GM13977 (cell line): ENCODE measurements around the gene WDR7.

ENCODE experiments used
- DNase-seq: peaks from one replicate; pipeline ENCODE4 v3.0.0; 2012; ENCODE audit warnings: low spot score
- CTCF ChIP-seq: IDR thresholded peaks from 2 replicates; pipeline ENCODE4 v1.5.1; 2012; ENCODE audit warnings: mild to moderate bottlenecking, control low read depth; ENCODE audit not compliant: insufficient read depth; ENCODE audit errors: extremely low read depth, missing control alignments
- in situ Hi-C: fragments of 300-500 bp; cut with MboI; formaldehyde crosslinking; loops from one replicate; pipeline ENCODE4 v1.12.0; 2022; ENCODE audit warnings: low sequenced_read_pairs, low pct_unique_long_range_greater_than_20kb, mixed read lengths, inconsistent platforms; ENCODE audit not compliant: unreplicated experiment

The WDR7 gene

GRCh38 chr18:57075716-57076400 lies 424.7 kb downstream of the WDR7 start:
- in situ Hi-C loops, result no loop called here
- no peak for TF ChIP-seq CTCF
- DNase-seq, result no peak

- no peak for TF ChIP-seq CTCF
- in situ Hi-C loops, result no loop called here
- DNase-seq, result no peak
Observed at GRCh38 chr18:57077005-57077765, 426.0 kb downstream of the WDR7 start.

GRCh38 chr18:57077786-57078552 lies 426.8 kb downstream of the WDR7 start:
- TF ChIP-seq CTCF, result peak; percentile 12
- peak; percentile 80 for DNase-seq
- in situ Hi-C loops, result no loop called here

- no peak for TF ChIP-seq CTCF
- in situ Hi-C loops, result no loop called here
- no peak for DNase-seq
Observed at GRCh38 chr18:57078614-57079013, 427.5 kb downstream of the WDR7 start.

- no peak for DNase-seq
- no peak for TF ChIP-seq CTCF
- in situ Hi-C loops, result no loop called here
Observed at GRCh38 chr18:57080479-57080878, 429.3 kb downstream of the WDR7 start.

- no peak for TF ChIP-seq CTCF
- no peak for DNase-seq
- in situ Hi-C loops, result no loop called here
Observed at GRCh38 chr18:57081899-57082298, 430.7 kb downstream of the WDR7 start.
